ENCODE measurements around the gene GPR162.
"Not testable (repeated sequence)": the region's sequence is repeated elsewhere in the genome, so short reads cannot be mapped to it uniquely, and the experiment has no call there.

GPR162 gene

DNA sequence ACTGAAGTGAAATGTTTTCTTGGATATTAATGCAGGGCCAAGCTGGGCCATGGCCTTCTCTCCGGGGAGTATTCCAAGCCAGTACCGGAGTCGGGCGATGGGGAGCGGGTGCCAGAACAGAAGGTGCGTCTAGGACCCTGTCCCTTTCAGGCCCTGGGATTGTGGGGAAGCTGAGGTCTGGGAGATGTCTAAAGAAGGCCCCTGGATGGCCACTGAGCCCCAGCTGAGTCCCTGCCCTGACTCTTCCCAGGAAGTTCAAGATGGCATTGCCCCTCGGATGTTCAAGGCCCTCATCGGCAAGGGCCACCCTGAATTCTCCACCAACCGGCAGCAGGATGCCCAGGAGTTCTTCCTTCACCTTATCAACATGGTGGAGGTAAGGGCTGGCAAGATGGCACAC lies 38.5 kb downstream of the GPR162 start:
- no peak for DNase-seq

DNA sequence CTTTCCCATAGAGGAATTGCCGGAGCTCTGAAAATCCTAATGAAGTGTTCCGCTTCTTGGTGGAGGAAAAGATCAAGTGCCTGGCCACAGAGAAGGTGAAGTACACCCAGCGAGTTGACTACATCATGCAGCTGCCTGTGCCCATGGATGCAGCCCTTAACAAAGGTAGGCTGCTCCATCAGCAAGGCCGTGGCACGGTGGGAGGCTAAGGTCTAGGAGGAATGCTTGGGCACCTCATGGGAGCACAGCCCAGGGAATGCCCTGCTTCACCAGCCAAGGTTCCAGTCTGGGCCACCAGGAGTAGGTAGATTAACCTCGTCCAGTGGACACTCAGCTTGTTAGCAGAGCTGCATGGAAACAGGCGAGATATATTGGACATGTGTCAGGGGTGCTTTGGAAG lies 39.3 kb downstream of the GPR162 start:
- no peak for DNase-seq

DNA sequence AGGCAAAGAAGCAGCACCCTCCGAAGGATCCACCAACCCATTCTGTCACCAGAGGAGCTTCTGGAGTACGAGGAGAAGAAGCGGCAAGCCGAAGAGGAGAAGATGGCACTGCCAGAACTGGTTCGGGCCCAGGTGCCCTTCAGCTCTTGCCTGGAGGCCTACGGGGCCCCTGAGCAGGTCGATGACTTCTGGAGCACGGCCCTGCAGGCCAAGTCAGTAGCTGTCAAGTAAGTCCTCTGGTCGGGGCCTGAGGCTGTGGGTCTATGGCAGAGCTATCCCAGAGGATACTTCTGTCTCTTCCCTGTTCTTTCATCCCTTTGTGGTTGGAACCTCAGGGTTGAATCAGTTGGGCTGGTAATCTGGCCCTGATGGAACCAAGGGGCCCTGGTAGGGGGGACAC lies 39.8 kb downstream of the GPR162 start:
- no peak for DNase-seq

DNA sequence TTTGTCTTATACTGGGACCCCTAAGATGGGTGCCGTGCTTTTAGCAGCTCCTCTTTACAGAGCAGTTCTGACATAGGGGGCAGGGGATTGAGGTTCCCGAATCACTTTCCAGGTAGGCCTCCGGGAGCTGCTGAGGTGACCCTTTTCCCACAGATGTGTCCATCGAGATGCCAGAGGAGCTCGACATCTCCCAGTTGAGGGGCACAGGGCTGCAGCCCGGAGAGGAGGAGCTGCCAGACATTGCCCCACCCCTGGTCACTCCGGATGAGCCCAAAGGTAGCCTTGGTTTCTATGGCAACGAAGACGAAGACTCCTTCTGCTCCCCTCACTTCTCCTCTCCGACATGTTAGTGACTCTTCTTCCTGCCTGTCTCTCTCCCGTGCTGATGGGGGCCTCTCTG lies 41.4 kb downstream of the GPR162 start:
- no peak for DNase-seq

DNA sequence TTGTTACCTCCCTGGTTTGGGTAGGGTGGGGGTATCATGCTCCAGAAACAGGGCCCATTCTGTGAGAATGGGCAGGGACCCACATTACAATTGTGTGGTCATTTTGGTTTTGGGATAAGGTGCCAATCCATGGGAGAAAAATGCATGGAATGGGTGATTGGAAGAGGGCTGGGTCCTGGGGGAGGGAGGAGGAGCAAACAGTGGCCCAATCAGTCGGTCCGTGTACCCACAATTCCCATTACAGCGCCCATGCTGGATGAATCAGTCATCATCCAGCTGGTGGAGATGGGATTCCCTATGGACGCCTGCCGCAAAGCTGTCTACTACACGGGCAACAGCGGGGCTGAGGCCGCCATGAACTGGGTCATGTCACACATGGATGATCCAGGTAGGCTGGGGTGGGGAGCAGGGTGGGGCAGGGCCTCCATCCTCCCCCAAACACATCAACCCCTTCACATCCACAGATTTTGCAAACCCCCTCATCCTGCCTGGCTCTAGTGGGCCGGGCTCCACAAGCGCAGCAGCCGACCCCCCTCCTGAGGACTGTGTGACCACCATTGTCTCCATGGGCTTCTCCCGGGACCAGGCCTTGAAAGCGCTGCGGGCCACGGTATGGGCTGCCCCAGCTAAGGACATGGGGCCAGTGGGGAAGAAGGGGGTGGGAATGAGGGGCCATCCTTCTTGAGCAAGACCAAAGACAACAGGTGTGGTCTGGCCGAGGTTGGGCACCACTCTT lies 42.1 kb downstream of the GPR162 start:
- DNase-seq, result no peak

DNA sequence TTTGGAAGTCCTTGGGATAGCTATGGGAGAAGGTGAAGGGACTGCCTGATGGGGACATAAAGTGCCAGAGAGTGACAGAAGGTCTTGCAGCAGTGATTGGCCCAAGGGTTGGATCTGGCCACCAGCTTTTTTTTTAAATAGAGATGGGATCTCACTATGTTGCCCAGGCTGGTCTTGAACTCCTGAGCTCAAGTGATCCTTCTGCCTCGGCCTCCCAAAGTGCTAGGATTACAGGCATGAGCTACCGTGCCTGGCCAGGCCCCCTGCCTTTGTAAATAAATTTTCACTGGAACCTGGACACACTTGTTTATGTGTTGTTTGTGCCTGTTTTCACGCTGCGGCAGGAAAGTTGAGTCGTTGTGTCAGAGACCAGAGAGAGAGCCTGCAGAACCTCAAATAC lies 43.7 kb downstream of the GPR162 start:
- not testable (repeated sequence) for DNase-seq

DNA sequence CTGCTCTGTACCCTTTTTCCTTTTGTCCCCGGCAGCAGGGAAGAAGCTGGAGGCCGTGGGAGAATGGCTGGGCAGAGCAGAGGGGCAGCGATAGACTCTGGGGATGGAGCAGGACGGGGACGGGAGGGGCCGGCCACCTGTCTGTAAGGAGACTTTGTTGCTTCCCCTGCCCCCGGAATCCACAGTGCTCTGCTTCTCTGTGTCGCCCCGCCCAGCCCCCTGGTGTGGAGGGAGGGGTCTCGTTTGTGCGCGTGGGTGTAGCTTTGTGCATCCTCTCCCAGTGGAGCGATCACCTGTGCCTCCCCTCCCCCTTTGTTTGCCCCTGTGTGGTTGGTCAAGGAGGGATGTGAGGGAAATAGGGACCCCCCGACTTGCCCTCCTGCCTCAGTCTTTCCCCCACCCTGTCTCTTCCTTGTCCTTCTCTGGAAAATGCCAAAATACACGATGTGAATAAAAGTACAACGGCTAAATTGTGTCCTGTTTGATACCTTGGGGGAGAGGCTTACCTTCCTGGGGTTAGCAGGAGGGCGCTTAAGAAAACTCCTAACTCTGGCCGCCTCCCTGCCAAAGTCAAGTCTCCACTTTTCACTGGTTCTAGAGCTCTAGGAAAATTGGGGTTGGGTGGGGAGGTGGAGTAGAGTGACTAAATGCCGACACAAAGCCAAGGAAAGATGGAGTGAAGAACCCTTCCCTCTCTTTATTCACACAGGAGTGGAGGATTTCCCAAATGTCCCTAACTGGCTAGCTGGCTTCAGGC lies 44.7 kb downstream of the GPR162 start:
- DNase-seq, result no peak

DNA sequence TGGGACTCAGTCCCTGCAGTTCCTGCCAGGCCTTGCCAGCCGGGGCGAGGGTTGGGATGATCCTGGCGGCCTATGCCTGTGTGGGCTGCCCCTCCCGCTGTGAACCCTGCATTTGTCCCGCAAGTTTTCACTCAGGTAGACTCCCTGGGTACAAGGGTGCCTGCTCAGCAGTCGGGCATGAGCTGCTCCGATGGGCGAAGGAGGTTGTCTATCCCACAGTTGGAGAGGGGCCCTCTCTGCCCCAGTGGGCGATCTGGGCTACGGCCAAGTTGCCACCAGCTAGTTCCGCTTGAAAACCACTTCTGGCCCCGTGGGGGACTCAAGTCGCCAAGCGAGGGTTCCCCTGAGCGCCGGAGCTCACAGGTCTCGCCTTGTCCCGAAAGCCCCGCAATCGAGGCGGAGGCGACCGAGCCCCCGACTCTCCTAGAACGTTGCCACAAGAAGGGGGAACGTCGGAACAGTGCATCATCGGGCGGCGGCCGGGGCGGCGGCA lies 45.3 kb downstream of the GPR162 start:
- DNase-seq, result no peak

DNA sequence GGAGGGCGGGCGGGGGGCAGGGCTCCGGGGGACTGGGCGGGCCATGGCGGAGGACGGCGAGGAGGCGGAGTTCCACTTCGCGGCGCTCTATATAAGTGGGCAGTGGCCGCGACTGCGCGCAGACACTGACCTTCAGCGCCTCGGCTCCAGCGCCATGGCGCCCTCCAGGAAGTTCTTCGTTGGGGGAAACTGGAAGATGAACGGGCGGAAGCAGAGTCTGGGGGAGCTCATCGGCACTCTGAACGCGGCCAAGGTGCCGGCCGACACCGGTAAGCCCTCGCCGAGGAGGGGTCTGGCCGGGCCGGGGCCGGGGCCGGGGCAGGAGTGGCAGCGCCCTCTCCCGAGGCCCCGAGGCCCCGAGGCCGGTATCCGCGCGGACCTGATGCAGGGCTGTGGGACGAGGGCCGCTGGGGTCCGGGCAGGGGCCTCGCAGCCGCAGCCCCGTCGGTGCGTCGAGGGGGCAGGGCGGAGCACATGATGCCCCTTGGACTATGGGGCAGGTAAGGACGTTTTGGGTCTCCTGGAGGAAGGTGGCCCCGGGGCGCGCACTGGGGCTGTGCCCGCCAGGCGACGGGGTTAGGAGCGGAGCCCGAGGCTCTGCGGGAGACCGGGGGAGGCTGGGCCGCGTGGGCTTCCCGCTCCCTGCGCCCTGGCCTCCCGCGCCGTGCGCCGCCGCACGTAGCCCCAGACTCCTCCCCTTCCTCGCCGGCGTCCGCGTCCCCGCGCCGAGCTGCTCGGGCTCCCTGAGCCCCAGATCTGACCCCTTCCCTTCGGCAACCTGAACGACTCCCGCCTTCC lies 46.0 kb downstream of the GPR162 start, which contains the start of gene TPI1:
Gene TPI1 (plus strand): TSS at position 119 of the 798 bp plus-strand sequence. CDS start 36 bp downstream, at position 155.
- DNase-seq, result peak; percentile 79

DNA sequence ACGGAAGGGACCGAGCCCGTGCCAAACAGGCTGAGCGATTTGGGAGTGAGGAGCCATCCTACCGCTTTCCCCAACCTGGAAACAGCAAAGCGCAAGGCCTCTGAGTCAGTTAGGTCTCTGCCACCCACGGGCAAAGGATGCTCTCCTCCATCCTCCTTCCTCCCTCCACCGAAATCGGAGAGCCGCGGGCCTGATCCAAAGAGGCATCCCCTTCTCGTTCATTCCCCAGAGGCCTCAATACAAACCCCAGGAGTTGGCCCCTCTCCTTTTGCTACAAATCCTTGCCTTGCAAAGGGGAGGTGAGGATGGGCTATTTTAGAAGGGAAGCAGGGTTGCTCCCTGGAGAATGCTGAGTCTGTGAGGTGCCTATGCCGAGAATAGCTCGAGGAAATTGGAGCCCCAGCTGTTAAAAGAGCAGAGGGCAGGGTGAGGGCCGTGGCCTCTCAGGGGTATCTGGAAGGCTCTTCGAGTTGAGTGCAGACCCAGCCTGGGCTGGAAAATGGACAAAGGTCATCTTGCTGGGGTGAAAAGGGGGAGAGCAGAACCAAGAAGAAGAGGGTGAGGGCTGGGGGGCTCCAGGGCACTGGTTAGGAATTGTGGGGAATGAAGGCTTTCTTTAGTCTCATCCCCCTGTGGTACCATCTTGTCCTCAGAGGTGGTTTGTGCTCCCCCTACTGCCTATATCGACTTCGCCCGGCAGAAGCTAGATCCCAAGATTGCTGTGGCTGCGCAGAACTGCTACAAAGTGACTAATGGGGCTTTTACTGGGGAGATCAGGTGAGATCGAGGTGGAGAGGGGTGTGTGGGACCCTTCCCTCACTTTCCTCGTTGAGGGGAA lies 46.8 kb downstream of the GPR162 start:
- DNase-seq, result no peak

DNA sequence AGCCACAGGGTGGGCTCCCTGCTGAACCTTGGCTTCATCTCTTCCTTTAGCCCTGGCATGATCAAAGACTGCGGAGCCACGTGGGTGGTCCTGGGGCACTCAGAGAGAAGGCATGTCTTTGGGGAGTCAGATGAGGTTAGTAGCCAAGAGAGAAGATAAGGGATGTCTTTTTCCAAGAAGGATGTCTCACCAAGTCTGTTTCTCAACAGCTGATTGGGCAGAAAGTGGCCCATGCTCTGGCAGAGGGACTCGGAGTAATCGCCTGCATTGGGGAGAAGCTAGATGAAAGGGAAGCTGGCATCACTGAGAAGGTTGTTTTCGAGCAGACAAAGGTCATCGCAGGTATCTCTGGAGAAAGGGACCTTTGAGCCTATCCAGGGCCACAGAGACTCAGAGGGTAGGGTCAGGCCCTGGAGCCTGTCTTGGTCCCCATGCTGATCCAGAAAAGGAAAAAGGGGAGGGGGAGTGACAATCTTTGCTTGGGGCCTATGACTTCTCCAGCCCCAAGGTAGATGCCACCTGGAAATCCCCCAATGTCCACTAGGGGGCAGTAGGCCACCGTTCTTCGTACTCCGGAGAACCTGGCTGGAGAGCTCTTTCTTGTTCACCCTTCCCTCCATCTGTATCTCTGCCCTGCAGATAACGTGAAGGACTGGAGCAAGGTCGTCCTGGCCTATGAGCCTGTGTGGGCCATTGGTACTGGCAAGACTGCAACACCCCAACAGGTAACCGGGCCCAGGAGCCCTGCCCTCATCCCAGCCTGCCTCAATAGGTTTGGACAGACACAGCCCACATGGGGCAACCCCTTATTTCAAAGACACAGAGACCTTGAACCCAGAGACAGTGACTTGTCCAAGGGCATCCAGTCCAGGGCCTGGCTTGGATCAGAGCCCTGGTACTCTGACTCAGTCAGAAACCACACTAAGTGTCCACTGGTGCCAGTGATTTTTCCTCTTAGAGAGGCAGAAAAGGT lies 47.7 kb downstream of the GPR162 start:
- DNase-seq, result peak; percentile 83

DNA sequence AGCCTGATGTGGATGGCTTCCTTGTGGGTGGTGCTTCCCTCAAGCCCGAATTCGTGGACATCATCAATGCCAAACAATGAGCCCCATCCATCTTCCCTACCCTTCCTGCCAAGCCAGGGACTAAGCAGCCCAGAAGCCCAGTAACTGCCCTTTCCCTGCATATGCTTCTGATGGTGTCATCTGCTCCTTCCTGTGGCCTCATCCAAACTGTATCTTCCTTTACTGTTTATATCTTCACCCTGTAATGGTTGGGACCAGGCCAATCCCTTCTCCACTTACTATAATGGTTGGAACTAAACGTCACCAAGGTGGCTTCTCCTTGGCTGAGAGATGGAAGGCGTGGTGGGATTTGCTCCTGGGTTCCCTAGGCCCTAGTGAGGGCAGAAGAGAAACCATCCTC lies 48.7 kb downstream of the GPR162 start:
- DNase-seq, result not testable (repeated sequence)

DNA sequence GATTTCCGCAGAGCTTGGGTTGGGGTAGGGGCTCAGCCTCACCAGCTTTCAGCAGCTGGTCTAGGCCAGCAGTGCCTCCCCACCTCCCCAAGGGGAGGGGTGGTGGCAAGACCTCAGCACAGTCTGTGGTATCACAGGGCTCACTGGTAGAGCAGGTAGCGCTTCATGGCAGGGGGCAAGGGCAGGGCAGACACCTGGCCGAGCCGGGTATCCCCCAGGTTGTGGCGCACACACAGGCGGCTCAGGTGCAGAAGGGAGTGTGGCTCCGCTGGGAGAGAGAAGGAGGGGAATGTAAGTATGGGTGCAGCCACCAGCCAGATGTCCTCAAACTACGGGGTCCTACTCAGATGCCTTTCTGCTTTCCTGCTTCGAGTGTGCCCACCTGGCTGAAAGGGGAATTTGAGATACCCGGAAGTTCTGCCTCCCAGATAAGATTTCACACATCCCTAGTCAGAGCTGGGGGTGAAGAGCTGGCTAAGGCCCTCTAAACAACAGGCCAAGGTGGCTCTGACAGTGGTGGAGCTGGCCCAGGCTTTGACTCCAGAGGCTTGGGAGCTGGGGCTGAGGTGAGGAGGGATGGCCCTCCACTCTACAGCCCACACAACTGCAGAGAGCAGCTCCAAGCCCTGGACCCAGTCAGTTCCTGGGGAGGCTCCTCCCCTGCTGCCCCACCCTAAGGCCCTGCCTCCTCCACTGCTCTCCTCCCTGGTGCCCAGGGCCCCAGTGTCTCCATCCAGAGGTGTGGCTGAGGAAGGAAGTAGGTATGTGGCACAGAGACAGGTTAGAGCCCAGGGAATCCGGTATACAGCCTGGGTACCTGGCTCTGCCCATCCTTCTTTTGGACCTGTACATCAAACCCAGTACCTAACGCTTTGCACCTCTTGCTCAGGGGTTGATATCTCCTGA lies 49.7 kb downstream of the GPR162 start:
- peak; percentile 23 for DNase-seq

DNA sequence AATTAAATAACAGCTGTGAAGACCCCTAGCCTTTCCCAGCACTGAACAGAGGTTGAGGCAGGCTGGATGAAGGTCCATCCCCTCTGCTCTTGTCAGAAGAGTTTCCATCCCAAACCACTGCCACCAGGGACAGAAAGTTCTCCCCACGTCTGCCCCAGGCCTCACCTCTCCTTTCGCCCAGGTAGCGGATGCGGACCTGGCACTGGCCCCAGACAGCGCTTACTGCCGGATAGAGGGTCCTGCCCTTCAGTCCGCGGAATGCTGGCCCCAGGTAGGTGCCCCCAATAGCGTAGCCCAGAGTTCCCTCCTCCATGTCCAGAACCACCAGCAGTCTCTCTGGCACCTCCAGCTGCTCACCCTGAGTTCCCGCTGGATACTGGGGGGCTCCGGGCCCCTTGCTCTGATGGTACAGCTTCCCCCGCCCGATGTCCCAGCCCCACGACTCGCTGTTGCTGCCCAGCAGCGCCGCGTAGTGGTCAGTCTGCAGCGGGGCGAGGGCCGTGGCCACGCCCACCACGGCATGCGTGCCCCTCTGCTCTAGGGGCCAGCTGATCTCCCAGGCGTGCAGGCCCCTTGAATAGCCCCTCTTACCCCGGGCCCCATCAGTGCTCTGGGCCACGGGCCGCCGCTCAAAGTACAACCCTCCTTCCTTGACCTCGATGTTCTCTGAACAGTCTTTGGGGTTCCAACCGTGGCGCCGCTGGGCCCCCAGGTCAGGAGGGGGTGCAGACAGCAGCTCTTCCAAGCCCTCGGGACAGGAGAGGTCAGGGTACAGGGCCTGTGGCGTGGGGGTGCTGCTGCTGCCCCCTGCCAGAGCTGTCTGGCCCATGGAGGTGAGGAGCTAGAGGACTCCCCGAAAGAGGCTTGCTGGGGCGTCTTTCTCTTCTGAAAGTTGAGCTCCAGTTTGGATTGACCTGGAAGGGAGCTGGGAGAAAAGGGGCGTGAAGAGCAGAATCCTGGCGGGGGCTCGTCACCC lies 50.7 kb downstream of the GPR162 start:
- peak; percentile 79 for DNase-seq

DNA sequence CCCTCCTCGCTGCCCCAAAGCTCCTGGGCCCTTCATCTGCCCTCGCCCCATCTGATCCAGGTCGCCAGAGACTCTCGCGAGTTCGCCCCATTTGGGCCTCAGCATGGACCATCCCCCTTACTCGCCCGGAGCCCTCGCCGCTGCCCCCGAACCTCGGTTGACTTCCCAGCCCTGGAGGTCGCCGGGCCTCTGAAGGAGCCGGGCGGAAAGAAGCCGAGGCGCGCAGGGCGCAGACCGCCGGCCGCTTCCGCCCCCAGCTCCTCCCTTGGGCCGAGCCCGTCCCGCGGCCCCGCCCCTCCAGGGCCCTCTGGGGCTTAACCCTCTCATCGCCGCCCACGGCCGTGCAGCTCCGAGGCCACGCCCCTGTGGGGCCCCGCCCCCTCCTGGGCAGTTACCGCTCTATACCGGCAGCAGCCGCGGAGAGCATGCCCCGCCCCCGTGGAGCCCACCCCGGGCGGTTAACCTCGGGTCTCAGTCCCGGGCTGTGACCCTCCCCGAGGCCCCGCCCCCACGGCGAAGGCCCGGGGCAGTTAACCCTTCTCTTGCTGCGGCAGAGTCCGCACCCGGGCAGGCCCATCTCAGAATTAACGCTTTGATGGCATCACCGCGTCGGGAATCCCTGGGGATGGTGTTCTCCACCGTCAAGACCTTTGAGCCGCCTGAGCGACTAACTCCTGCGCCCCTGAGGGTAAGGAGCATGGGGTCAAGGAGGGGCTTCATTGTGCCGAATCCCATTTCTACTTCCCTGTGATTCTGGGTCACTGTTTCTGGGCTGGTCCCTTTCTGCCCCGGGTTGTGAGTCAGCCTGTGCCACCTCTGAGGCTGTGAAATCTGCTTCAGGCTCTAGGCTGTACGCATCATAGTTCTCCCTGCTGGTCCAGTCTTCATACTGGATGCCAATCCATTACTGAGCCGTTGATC lies 51.7 kb downstream of the GPR162 start, which contains the start of gene SPSB2:
Gene SPSB2 (minus strand): TSS at position 210 of the 921 bp plus-strand sequence. CDS start 402 bp downstream, outside the sequence.
- peak; percentile 97 for DNase-seq

DNA sequence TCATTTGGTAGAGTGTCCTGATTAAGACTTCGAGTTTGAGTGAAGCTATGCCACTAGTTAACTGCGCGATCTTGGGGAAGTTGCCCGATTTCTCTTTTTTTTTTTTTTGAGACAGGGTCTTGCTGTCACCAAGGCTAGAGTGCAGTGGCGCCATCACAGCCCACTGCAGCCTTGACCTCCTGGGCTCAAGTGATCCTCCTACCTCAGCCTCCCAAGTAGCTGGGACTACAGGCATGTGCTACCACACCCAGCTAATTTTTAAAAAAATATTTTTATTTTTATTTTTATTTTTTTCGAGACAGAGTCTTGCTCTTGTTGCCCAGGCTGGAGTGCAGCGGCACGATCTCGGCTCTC lies 52.4 kb downstream of the GPR162 start:
- not testable (repeated sequence) for DNase-seq

Data from CD4-positive, alpha-beta T cell treated with Interleukin-4 for 4 hours (primary cell).